GM21447 (cell line): ENCODE measurements around the gene MCTP1.

Experiments used
- ATAC-seq: cut with Tn5 transposase; IDR thresholded peaks from one replicate; pipeline ENCODE4 v1.9.1; 2021; ENCODE audit not compliant: unreplicated experiment

The MCTP1 gene

GRCh38 chr5:94674490-94675382 lies 610.2 kb downstream of the MCTP1 start:
- no peak for ATAC-seq

- ATAC-seq = no peak
Measured at GRCh38 chr5:94672746-94673145, 612.1 kb downstream of the MCTP1 start.

GRCh38 chr5:94670726-94671125 lies 614.2 kb downstream of the MCTP1 start:
- no peak for ATAC-seq

- no peak for ATAC-seq
Measured at GRCh38 chr5:94667937-94668336, 617.0 kb downstream of the MCTP1 start.

GRCh38 chr5:94661086-94661485 lies 623.8 kb downstream of the MCTP1 start:
- no peak for ATAC-seq

GRCh38 chr5:94660506-94660905 lies 624.4 kb downstream of the MCTP1 start:
- ATAC-seq = no peak

- no peak for ATAC-seq
Measured at GRCh38 chr5:94658272-94658671, 626.6 kb downstream of the MCTP1 start.
